T47D (cell line): Measurements from ENCODE around the gene CROCC2.

Experiments used
- DNase-seq, 2 experiments: peaks; one replicate each; pipeline versions ENCODE4 v3.0.0 to v3.0.0-alpha.2; 2011 to 2012; ENCODE audit warnings: low read depth in 1 of 2, low spot score in 1 of 2
- JUND ChIP-seq: IDR thresholded peaks from 2 replicates; pipeline ENCODE4 v1.6.1; 2012; ENCODE audit warnings: low read depth
- in situ Hi-C: cut with HindIII; loops from 2 replicates; pipeline ENCODE4 v1.10.0; 2016; ENCODE audit warnings: low sequenced_read_pairs, low pct_unique_long_range_greater_than_20kb

CROCC2 gene

GRCh38 chr2:240871071-240871958 is 34.8 kb upstream of the CROCC2 start:
- TF ChIP-seq JUND: no peak
- in situ Hi-C loops: no loop called here

GRCh38 chr2:240872317-240873097 is 33.6 kb upstream of the CROCC2 start:
- in situ Hi-C loops: no loop called here
- no peak for TF ChIP-seq JUND
- DNase-seq: no peak

More at GRCh38 chr2:240871071-240871958, 34.8 kb upstream of the CROCC2 start:
- no peak for DNase-seq

- DNase-seq: no peak
- no peak for TF ChIP-seq JUND
- in situ Hi-C loops: no loop called here
Measured at GRCh38 chr2:240873098-240873788, 32.9 kb upstream of the CROCC2 start.

- in situ Hi-C loops: no loop called here
- no peak for TF ChIP-seq JUND
- no peak for DNase-seq
Measured at GRCh38 chr2:240873805-240874714, 32.1 kb upstream of the CROCC2 start.

- no peak for DNase-seq
- no peak for TF ChIP-seq JUND
- in situ Hi-C loops: no loop called here
Measured at GRCh38 chr2:240874715-240875227, 31.4 kb upstream of the CROCC2 start.

GRCh38 chr2:240875228-240876034 is 30.7 kb upstream of the CROCC2 start:
- no peak for DNase-seq
- no peak for TF ChIP-seq JUND

GRCh38 chr2:240876035-240876474 is 30.1 kb upstream of the CROCC2 start:
- DNase-seq: no peak
- TF ChIP-seq JUND: no peak
- in situ Hi-C loops: no loop called here

More at GRCh38 chr2:240875228-240876034, 30.7 kb upstream of the CROCC2 start:
- in situ Hi-C loops: no loop called here

- DNase-seq: no peak
- in situ Hi-C loops: no loop called here
- no peak for TF ChIP-seq JUND
Measured at GRCh38 chr2:240876475-240877251, 29.5 kb upstream of the CROCC2 start.

- no peak for TF ChIP-seq JUND
- DNase-seq: no peak
- in situ Hi-C loops: no loop called here
Measured at GRCh38 chr2:240877460-240878340, 28.4 kb upstream of the CROCC2 start.
